Activated naive CD4-positive, alpha-beta T cell treated with anti-CD3 and anti-CD28 coated beads for 36 hours (primary cell): Measurements from ENCODE around the gene BCL7B. TPM values are rescaled to one million over a fixed set of nuclear protein-coding genes. Genes with fewer than 3 reads are reported as not detected.
A peak's percentile ranks its signal among the peaks of the same experiment; 100 is the strongest.
"Not testable (repeated sequence)": the region's sequence is repeated elsewhere in the genome, so short reads cannot be mapped to it uniquely, and the experiment has no call there.

Experiments
- CTCF ChIA-PET: fragments of 350-600 bp; sonication (Branson Sonifier 250); formaldehyde crosslinking; loops from one replicate; lab custom pipeline; 2021; ENCODE audit warnings: antibody characterized with exemption; lab: Charles Lee
- DNase-seq: peaks from one replicate; pipeline ENCODE4 v3.0.0-alpha.2; 2020
- H3K27ac Mint-ChIP-seq: one replicate; pipeline ENCODE4 v1.8.0; 2021; ENCODE audit warnings: mild to moderate bottlenecking, mixed read lengths
- H3K27me3 Mint-ChIP-seq: one replicate; pipeline ENCODE4 v1.8.0; 2021; ENCODE audit warnings: low read depth, mixed read lengths
- H3K36me3 Mint-ChIP-seq: one replicate; pipeline ENCODE4 v1.8.0; 2021; ENCODE audit warnings: low read depth, mixed read lengths
- H3K4me1 Mint-ChIP-seq: one replicate; pipeline ENCODE4 v1.8.0; 2021; ENCODE audit warnings: low read depth, mixed read lengths
- H3K4me3 Mint-ChIP-seq: one replicate; pipeline ENCODE4 v1.8.0; 2021; ENCODE audit warnings: mild to moderate bottlenecking, moderate library complexity, mixed read lengths
- H3K9me3 Mint-ChIP-seq: one replicate; pipeline ENCODE4 v1.8.0; 2021; ENCODE audit warnings: mixed read lengths
- intact Hi-C: fragments of 100-400 bp; cut with micrococcal nuclease; formaldehyde crosslinking; loops from one replicate; pipeline ENCODE4 v1.15.1; 2023
- total RNA-seq, 2 experiments: library from RNA; stranded (reverse); gene quantifications; one replicate each; pipeline ENCODE4 v1.2.3, GENCODE V29; 2021

BCL7B gene
- total RNA-seq, 2 experiments from 2014 or later, result 38.5 to 44.1 TPM

DNA sequence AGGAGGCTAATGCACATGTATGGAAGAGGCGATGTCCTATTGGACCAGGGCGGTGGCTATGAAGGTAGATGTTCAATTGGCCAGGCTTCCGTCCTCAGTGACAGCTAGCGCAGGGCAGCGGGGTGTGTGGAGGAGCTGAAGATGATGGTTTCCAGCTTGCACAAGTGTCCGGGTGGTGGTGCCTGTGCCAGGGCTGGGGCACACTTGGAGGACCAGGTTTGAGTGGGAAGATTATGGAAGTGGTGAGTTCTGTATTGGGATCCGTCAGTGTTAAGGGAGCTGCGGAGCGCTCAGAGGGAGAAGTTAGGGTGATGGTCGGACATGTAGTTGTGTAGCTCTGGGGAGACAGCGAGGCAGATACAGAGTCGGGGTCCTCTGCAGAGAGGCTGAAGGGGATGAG is 29.4 kb upstream of the BCL7B start:
- DNase-seq, result no peak
- intact Hi-C loops, result no loop called here
- no peaks in the 10 kb centered on the region for H3K9me3 Mint-ChIP-seq
- no peaks in the 10 kb centered on the region for H3K36me3 Mint-ChIP-seq
- no peak overlapping the region for H3K27ac Mint-ChIP-seq
- no peak overlapping the region for H3K4me3 Mint-ChIP-seq
- no peaks in the 10 kb centered on the region for H3K27me3 Mint-ChIP-seq
- peaks cover 4% of the 10 kb centered on the region for H3K4me1 Mint-ChIP-seq
- CTCF ChIA-PET, result interaction anchor here (0.6 to 1.7 kb wide), 5 partner anchors 27 to 148 kb away, joined by 3 to 5 read pairs (median 3); no protein-coding TSS in a partner anchor

DNA sequence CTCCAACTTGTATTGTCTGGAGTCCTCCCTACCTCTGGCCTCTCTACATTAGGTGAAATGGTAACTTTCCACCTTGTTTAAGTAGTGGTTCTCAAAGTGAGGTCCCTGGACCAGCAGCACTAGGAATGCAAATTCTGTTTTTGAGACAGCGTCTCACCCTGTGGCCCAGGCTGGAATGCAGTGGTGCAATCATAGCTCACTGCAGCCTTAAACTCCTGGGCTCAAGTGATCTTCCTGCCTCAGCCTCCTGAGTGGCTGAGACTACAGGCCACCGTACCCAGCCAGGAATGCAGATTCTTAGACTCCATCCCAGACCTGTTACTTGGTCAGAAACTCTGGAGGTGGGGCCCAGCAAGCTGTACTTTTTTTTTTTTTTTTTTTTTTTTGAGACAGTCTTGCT is 27.7 kb upstream of the BCL7B start:
- no peak overlapping the region for H3K4me3 Mint-ChIP-seq
- no peak for DNase-seq
- no peak overlapping the region for H3K27ac Mint-ChIP-seq
- no peaks in the 10 kb centered on the region for H3K27me3 Mint-ChIP-seq
- CTCF ChIA-PET, result no interaction called here
- no peaks in the 10 kb centered on the region for H3K9me3 Mint-ChIP-seq
- no peaks in the 10 kb centered on the region for H3K36me3 Mint-ChIP-seq
- intact Hi-C loops, result no loop called here
- H3K4me1 Mint-ChIP-seq, result peaks cover 6% of the 10 kb centered on the region

DNA sequence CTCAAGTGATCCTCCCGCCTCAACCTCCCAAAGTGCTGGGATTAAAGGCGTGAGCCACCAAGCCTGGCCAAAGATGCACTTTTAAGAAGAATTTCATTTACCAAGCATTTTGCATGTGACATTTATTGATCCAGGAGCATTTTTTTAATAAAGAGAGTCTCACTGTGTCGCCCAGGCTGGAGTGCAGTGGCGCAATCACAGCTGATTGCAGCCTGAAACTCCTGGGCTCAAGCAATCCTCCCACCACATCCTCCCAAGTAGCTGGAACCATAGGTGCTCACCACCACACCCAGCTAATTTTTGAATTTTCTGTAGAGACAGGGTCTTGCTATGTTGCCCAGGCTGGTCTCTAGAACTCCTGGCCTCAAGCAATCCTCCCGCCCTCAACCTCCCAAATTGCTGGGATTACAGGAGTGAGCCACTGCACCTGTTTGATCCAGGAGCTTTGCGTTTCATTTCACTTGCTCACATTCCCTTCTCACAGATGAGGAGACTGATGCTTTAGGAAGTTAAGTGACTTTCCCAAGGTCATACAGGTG is 25.2 kb upstream of the BCL7B start:
- peaks cover 11% of the 10 kb centered on the region for H3K4me1 Mint-ChIP-seq
- peaks cover 2% of the 10 kb centered on the region for H3K36me3 Mint-ChIP-seq

DNA sequence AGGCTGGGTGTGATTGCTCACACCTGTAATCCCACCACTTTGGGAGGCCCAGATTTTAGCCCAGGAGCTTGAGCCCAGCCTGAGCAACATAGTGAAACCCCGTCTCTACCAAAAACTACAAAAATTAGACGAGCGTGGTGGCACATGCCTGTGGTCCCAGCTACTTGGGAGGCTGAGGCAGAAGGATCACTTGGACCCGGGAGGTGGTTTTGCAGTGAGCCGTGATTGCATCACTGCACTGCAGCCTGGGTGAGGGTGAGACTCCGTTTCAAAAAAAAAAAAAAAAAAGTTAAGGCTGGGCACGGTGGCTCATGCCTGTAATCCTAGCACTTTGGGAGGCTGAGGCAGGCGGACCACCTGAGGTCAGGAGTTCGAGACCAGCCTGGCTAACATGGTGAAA is 23.5 kb upstream of the BCL7B start:
- H3K4me3 Mint-ChIP-seq, H3K27me3 Mint-ChIP-seq, H3K27ac Mint-ChIP-seq, CTCF ChIA-PET, intact Hi-C loops, H3K9me3 Mint-ChIP-seq, H3K36me3 Mint-ChIP-seq, DNase-seq: not testable (repeated sequence)
- peaks cover 27% of the 10 kb centered on the region for H3K4me1 Mint-ChIP-seq

More for the DNA sequence above, 25.2 kb upstream of the BCL7B start:
- no peak overlapping the region for H3K4me3 Mint-ChIP-seq
- intact Hi-C loops, result no loop called here
- no peaks in the 10 kb centered on the region for H3K27me3 Mint-ChIP-seq
- H3K27ac Mint-ChIP-seq, result no peak overlapping the region
- no peak for DNase-seq
- CTCF ChIA-PET, result no interaction called here
- no peaks in the 10 kb centered on the region for H3K9me3 Mint-ChIP-seq

DNA sequence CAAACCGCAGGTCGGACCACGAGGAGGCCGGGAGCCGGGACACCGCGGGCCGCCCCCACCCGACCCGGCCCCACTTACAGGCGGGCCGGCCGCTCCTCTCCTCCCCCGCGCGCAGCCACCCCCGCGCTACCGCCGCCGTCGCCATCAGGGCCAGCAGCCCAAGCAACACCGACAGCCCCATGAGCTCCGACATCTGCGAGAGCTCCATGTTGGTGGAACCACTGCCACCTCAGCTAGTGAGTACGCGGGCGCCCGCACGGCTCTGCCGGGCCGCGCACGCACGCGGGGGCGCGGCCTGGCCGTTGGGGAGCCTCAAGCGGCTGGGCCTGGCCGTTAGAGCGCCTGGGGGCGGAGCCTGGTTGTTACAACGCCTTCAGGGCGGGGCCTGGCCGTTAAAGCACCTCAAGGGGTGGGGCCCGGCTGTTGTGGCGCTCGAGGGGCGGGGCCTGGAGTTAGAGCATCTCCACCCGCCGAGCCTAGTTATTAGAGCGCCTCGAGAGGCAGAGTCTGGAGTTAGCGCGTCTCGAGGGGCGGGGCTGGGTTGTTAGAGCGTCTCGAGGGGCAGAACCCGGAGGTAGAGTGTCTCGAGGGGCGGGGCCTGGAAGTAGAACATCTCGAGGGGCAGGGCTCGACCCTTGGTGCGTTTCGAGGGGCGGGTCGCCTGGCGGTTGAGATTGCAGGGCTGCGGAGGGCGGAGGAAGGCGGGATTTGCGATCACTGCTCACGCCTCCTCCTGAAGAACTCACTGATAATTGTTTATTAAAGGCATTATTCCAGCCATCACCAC is 21.0 kb upstream of the BCL7B start, which contains the start of gene TBL2:
Gene TBL2 (minus strand): TSS at position 238 of the 787 bp plus-strand sequence. CDS start 30 bp downstream, at position 208.
- Mint-ChIP-seq H3K4me3 (peak within 1 kb of the TSS; percentile 87), H3K27ac (peak within 1 kb of the TSS; percentile 94), H3K9me3 (no peaks in the 10 kb centered on the region), H3K27me3 (no peaks in the 10 kb centered on the region), H3K36me3 (peaks cover 9% of the 10 kb centered on the region), H3K4me1 (peaks cover 32% of the 10 kb centered on the region)
- intact Hi-C loops, result loop anchor here (1.0 to 10.0 kb wide), 9 partner anchors 21 to 750 kb away; partner anchors contain the start of genes ABHD11, BAZ1B, BCL7B and BUD23
- CTCF ChIA-PET, result interaction anchor here (1.0 to 1.7 kb wide), 4 partner anchors 18 to 160 kb away, joined by 3 to 6 read pairs (median 4); partner anchors contain the start of gene ABHD11
- DNase-seq, result peak; percentile 99

DNA sequence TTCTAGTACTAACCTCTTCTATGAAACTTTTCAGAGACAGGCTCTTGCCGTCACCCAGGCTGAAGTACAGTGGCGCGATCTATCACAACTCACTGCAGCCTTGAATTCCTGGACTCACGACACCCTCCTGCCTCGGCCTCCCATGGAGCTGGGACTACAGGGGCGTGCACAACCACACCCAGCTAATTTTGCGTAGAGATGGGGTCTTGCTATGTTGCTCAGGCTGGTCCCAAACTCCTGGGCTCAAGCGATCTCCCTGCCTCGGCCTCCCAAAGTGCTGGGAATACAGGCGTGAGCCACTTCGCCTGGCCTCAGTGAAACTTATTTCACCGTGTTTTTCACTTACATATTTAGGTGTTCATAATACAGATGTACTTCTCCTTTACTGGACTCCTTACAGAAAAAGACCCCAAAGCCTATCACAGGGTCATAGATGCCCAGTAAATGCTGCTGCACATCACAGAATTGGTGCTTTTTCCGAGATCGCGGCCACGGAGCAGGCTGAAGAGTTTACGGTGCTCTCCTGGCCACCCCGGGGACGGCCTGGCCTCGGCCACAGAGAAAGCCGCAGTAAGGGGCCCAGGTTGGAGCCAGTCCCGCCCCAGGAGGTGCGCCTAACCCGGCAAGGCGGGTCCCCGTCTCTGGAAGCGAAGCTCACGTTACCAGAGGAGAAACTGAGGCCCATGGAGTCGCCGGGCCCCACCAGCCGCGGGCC is 20.3 kb upstream of the BCL7B start:
- H3K27ac Mint-ChIP-seq, result peak overlapping the region; percentile 66
- peaks cover 10% of the 10 kb centered on the region for H3K36me3 Mint-ChIP-seq
- H3K27me3 Mint-ChIP-seq, result no peaks in the 10 kb centered on the region
- H3K9me3 Mint-ChIP-seq, result no peaks in the 10 kb centered on the region
- peaks cover 32% of the 10 kb centered on the region for H3K4me1 Mint-ChIP-seq
- intact Hi-C loops, result loop anchor here (1.0 to 10.0 kb wide), 9 partner anchors 20 to 749 kb away; partner anchors contain the start of genes ABHD11, BAZ1B, BCL7B and BUD23
- peak overlapping the region; percentile 87 for H3K4me3 Mint-ChIP-seq
- CTCF ChIA-PET, result interaction anchor here (1.4 to 1.7 kb wide), 2 partner anchors 18 to 59 kb away, joined by 6 read pairs; no protein-coding TSS in a partner anchor
- peak; percentile 23 for DNase-seq

DNA sequence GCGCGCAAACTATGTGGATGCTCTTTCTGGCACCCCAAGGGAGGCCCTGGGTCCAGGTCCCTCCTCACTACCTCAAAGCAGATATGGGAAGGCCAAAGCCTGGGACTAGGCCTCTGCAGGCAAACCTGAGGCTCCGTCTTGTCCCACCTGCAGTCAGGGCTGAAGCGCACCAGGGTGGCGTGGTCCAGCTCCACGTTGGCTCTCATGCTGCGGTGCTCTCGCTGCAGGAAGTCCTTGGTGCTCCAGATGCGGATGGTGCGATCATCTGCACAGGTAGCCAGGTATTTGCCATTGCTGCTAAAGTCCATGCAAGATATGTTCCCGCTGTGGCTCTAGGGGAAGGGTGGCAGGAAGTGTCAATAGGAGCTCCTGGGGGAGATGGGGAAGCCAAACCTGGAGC is 16.3 kb upstream of the BCL7B start:
- intact Hi-C loops, result loop anchor here (10.0 kb wide), 1 partner anchor 89 kb away; no protein-coding TSS in a partner anchor
- peaks cover 25% of the 10 kb centered on the region for H3K36me3 Mint-ChIP-seq

DNA sequence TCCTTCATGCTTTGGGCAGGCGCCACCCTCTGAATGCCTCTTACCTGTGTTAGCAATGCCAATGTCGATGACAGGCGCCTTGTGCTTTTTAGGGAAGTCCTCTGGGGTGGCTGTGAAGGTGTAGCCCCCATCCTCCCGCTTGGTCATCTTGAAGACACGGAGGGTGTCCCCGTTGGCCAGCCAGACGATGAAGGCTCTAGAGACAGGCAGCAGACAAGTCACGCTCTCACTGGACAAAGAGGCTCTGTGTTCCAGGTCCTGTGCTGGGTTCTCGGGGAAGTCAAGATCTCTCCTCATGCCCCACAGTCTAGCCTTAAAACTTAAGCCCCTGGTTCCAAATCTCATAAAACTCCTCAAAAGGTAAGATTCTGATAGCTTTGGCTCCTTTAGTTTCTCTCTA is 15.8 kb upstream of the BCL7B start:
- Mint-ChIP-seq H3K27ac (no peak overlapping the region), H3K27me3 (no peaks in the 10 kb centered on the region), H3K36me3 (peaks cover 24% of the 10 kb centered on the region), H3K4me3 (no peak overlapping the region), H3K9me3 (no peaks in the 10 kb centered on the region), H3K4me1 (peaks cover 25% of the 10 kb centered on the region)
- CTCF ChIA-PET, result no interaction called here
- intact Hi-C loops, result loop anchor here (10.0 kb wide), 1 partner anchor 88 kb away; no protein-coding TSS in a partner anchor
- DNase-seq, result no peak

More for the DNA sequence above, 16.3 kb upstream of the BCL7B start:
- H3K4me1 Mint-ChIP-seq, result peaks cover 25% of the 10 kb centered on the region
- H3K27ac Mint-ChIP-seq, result no peak overlapping the region
- H3K27me3 Mint-ChIP-seq, result no peaks in the 10 kb centered on the region
- H3K9me3 Mint-ChIP-seq, result no peaks in the 10 kb centered on the region
- CTCF ChIA-PET, result no interaction called here
- no peak overlapping the region for H3K4me3 Mint-ChIP-seq
- no peak for DNase-seq

DNA sequence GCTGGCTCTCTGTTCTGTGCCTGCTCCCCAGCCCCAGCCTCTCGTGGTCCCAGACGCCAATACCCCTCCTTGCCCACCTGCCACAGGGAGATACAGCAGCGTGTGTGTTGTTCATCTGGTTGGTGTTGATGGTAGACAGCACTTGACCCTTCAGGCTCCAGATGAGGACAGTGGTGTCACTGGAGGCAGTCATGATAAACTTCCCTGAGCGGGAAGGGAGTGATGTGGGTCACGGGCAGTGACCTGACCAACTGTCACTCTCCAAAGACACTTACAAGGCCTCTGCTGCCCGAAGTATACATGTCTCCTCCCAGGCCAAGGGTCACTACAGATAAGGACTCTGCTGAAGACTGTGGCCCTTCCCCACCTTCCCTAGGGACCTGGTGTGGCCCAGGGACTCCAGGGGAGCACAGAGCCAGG is 15.3 kb upstream of the BCL7B start:
- Mint-ChIP-seq H3K27me3 (no peaks in the 10 kb centered on the region), H3K4me3 (no peak overlapping the region), H3K9me3 (no peaks in the 10 kb centered on the region), H3K4me1 (peaks cover 28% of the 10 kb centered on the region), H3K27ac (no peak overlapping the region), H3K36me3 (peaks cover 23% of the 10 kb centered on the region)
- DNase-seq, result no peak
- intact Hi-C loops, result loop anchor here (10.0 kb wide), 1 partner anchor 88 kb away; no protein-coding TSS in a partner anchor
- CTCF ChIA-PET, result no interaction called here

DNA sequence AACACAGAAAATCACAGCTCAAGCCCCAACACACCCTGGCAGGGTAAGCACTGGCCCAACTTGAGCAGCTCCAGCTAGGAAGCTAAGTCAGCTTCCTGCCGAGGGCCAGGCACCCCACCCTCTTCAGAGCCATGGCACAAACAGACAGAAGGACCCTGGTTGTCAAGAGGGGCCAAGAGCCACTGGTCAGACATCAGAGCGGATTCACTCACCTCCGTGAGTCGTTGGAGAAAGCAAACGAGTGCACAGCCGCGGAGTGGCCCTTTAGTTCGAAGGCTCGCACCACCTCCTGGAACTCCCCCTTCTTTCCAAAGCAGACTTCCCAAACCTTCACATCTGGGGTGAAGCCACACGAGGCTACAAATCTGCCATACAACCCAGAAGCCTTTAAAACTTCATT is 13.5 kb upstream of the BCL7B start:
- intact Hi-C loops, result loop anchor here (10.0 kb wide), 1 partner anchor 86 kb away; no protein-coding TSS in a partner anchor
- peaks cover 18% of the 10 kb centered on the region for H3K36me3 Mint-ChIP-seq
- CTCF ChIA-PET, result no interaction called here
- H3K4me3 Mint-ChIP-seq, result no peak overlapping the region
- peaks cover 24% of the 10 kb centered on the region for H3K4me1 Mint-ChIP-seq
- H3K27me3 Mint-ChIP-seq, result no peaks in the 10 kb centered on the region
- DNase-seq, result no peak
- no peaks in the 10 kb centered on the region for H3K9me3 Mint-ChIP-seq
- no peak overlapping the region for H3K27ac Mint-ChIP-seq

DNA sequence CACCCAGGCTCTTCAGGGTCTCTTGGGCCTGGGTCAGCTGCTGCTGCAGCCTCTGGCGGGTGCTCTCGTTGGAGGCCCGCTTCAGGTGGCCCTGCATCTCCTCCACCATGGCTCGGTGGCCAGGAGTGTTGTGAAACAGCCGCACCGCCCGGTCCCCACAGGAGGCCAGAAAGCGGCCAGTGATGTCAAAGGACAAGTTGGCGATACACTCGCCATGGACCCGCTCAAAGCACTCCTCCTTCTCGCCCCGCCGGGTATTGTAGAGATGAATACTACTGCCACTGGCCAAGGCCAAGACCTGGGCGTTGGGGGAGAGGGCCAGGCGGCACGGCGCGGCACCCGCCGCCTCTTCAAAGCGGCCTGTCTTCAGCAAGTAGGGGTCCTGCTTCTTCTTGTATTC is 13.0 kb upstream of the BCL7B start:
- CTCF ChIA-PET, result interaction anchor here (1.2 kb wide), 1 partner anchor 36 kb away, joined by 3 read pairs; no protein-coding TSS in a partner anchor
- no peak overlapping the region for H3K27ac Mint-ChIP-seq
- no peak for DNase-seq
- intact Hi-C loops, result loop anchor here (10.0 kb wide), 1 partner anchor 86 kb away; no protein-coding TSS in a partner anchor
- H3K4me3 Mint-ChIP-seq, result no peak overlapping the region
- H3K9me3 Mint-ChIP-seq, result no peaks in the 10 kb centered on the region
- H3K36me3 Mint-ChIP-seq, result peaks cover 18% of the 10 kb centered on the region
- peaks cover 29% of the 10 kb centered on the region for H3K4me1 Mint-ChIP-seq
- H3K27me3 Mint-ChIP-seq, result no peaks in the 10 kb centered on the region
